ENCODE results near the gene SARS1.
A peak's percentile ranks its signal among the peaks of the same experiment; 100 is the strongest.
"Not testable (repeated sequence)": the region's sequence is repeated elsewhere in the genome, so short reads cannot be mapped to it uniquely, and the experiment has no call there.

The SARS1 gene, protein sequence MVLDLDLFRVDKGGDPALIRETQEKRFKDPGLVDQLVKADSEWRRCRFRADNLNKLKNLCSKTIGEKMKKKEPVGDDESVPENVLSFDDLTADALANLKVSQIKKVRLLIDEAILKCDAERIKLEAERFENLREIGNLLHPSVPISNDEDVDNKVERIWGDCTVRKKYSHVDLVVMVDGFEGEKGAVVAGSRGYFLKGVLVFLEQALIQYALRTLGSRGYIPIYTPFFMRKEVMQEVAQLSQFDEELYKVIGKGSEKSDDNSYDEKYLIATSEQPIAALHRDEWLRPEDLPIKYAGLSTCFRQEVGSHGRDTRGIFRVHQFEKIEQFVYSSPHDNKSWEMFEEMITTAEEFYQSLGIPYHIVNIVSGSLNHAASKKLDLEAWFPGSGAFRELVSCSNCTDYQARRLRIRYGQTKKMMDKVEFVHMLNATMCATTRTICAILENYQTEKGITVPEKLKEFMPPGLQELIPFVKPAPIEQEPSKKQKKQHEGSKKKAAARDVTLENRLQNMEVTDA

DNA sequence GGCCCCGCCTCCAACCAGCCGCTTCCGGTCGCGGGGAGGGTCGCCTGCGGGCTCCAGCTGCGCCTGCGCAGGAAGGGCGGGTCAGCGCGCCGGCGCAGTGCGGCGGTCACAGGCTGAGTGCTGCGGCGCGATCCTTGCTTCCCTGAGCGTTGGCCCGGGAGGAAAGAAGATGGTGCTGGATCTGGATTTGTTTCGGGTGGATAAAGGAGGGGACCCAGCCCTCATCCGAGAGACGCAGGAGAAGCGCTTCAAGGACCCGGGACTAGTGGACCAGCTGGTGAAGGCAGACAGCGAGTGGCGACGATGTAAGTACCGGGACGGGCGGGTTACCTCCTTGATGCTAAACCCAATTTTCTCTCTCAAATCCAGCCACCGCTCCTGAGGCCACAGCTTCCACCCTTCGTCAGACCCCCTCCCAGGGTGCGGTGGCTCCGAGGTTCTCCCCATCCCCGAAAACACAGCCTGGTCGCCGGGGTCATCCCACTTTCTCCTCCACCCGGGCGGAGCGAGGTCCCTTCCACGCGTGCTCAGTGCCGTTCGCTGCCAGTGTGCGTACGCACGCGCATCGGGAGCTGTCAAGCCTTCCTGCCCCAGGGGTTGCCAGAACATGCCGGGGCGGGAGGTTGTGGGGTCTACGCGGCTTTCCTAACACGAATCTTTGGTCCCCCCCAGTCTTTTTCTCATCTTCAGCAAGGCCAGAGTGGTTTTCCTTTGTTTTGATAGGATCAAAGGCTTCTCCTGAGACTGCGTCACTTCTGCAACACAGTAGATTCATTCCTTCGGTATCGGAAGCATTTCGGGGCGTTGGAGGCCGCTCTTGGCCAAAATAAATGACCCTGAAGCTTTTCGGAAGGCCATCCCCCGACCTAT is at the start of gene SARS1:
Gene SARS1, plus strand, starts transcription at position 95 of the 870 bp plus-strand sequence. Its CDS starts 75 bp downstream, at position 170.
- DNase-seq (ENCODE audit: low spot score): peak; percentile 95

DNA sequence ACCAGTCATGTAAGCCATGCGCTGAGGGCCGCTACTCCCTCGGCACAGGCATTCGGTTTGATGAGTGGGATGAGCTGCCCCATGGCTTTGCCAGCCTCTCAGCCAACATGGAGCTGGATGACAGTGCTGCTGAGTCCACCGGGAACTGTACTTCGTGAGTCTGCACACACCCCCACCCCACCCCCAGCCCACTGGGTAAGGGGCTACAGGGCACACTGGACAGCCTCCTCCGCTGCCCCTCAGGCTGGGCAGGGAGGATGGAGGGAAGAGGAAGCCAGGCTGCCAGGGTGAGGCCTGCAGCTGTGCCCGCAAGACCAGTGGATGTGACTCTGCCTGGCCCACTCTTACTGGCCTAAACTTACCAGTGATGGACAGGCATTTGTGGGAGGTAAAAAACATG is 49.2 kb upstream of the SARS1 start:
- no peak for DNase-seq (ENCODE audit: low spot score)

DNA sequence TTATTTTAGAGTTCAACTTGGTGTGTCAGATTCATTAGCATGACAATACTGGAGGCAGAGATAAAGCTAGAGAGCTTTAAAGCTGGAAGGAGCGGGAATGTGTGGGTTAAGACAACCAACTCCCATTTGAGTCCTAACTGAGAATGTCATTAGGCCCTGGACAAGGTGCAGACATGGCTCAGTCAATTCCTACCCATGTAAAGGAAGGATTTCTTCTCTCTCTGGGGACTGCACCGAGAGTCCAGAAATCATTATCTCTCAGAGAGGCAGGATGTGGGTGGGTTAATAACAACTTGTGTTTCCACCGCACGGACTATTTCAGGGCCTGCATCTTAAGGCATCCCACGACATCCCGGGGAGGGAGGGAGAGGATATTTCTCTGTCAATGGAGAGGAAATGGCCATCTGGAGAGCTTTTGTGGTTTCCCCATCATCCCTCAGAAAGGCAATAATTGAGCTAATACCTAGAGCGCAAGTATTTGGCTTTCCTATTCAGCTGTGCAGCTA is 46.7 kb upstream of the SARS1 start:
- no peak for DNase-seq (ENCODE audit: low spot score)

DNA sequence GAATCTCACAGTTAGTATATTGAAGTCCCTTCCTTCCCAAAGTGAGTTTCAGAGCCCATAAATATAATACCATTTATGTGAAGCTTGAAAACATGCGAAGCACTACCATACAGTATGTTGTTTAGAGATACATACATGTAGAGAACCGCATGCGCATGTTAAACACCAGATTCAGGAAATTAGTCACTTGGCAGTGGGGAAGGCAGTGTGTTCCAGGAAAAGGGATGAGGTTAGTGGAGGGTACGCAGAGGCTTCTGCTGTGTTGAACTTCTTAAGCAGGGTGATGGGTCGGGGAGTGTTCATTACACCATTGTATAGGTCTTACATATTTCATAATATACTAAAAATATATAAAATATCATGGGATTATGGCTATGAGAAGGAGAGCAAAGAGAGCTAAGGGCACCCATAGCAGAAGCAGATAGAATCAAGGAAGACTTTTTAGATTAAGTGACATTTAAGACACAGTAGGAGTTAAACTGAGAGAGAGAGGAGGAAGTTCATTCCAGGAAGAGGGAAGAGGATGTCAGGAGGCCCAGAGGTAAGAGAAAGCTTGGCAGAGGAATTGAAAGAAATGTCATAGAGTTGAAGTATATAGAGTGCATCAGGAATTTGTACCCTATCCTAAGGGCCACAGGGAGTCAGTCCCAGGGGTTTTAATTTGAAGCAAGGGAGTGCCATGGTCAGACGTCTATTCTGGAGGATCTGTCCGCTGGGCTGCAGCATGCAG is 43.5 kb upstream of the SARS1 start:
- no peak for DNase-seq (ENCODE audit: low spot score)

DNA sequence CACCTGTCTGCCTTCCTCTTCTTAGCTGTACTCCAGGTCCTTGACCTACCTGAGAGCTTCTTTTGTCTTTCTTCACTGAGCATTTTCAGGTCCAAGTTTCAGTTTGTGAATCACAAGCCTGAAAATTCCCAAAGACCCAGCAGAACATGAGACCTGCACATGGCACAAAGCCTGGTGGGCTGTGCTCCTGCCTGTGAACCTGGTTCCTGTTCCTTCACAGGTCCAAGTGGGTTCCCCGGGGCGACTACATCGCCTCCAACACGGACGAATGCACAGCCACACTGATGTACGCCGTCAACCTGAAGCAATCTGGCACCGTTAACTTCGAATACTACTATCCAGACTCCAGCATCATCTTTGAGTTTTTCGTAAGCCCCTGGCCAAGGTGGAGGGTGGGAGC is 42.1 kb upstream of the SARS1 start:
- no peak for DNase-seq (ENCODE audit: low spot score)

DNA sequence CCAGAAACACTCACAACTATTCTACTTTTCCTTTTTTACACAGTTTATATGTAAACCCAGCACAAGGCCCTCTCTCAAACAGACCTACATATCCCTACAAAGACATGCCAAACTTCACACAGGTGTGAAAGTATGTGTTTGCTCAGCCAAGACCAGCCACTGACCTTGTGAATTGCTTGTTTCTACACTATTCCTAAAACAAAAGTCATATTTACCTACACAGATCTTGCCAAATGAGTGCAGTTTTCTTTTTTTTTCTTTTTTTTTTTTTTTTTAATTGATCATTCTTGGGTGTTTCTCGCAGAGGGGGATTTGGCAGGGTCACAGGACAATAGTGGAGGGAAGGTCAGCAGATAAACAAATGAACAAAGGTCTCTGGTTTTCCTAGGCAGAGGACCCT is 37.4 kb upstream of the SARS1 start:
- not testable (repeated sequence) for DNase-seq (ENCODE audit: low spot score)

DNA sequence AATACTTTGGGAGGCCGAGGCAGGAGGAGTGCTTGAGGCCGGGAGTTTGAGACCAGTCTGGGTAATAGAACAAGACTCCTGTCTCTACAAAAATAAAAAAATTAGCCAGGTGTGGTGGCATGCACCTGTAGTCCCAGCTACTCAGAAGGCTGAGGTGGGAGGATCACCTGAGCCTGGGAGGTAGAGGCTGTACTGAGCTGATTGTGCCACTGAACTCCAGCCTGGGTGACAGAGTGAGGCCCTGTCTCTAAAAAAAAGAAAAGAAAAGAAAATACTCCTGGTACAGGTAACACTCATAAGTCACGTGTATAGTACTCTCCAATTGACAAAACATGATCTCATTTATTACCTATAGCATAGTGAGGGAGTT is 33.0 kb upstream of the SARS1 start:
- DNase-seq (ENCODE audit: low spot score): not testable (repeated sequence)

DNA sequence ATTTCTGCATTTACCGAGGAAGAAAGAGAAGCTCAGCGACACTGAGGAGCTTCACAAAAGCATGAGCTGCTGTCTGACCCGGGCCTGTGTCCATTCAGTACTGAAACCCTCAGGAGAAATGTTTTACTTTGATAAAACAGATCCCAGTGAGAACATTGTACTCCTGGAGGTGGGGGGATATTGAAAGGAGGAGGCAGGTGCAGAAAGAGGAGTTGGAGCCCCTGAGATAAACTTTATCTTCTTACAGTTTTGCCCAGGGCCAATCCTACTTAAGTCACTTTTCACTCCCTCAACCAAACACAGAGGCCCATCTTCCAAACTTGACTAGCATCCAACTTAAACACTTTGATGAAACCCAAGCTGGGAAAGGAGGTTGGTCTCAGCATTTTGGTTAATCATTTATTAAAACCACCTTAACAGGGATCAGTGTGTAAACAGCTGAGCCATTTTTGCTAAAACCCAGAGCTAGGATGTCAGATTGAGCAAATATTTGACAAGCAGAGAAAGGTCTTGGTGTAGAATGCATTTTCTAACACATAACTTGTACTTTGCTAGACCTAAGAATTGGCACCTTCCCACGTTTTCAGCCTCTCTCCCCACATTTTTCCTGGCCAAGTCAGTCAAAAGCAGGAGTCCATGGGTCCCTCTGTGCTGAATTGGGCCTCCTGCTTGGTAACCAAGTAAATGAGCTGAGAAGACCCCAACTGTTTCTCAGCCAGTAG is 32.5 kb upstream of the SARS1 start:
- DNase-seq (ENCODE audit: low spot score): peak; percentile 62

DNA sequence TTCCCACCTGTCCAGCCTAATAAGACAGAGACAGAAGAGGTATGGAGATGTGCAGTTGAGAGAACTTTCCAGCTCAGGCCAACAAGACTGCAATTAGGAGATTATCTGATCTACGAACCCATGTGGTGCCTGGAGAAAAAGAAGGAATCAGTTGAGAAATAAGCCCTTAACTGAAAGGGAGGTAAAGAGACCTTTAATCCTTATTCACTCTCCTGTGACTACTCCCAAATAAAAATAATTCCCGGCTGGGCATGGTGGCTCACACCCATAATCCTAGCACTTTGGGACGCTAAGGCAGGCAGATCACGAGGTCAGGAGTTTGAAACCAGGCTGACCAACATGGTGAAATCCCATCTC is 31.9 kb upstream of the SARS1 start:
- DNase-seq (ENCODE audit: low spot score): no peak

DNA sequence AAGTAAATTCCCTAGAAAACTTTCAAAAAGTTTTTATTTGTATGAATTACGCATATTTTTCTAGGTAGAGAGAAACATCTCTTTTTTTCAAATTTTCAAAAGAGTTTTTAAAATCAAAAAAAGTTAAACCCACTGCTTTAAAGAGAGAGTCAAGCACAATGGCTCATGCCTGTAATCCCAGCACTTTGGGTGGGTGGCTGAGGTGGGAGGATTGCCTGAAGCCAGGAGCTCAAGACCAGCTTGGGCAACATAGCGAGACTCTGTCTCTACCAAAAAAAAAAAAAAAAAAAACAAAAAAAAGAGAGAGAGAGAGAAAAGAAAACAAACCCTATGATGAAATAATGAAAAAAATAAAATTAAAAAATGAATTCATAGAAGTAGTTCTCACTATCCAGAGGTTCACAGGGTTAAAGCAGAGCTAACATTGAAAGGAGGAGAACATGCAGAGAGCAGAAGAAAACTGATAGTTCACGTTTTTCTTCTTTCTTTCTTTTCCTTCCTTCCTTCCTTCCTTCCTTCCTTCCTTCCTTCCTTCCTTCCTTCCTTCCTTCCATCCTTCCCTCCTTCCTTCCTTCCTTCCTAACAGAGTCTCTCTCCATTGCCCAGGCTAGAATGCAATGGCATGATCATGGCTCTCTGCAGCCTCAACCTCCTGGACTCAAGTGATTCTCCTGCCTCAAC is 30.5 kb upstream of the SARS1 start:
- DNase-seq (ENCODE audit: low spot score): no peak

DNA sequence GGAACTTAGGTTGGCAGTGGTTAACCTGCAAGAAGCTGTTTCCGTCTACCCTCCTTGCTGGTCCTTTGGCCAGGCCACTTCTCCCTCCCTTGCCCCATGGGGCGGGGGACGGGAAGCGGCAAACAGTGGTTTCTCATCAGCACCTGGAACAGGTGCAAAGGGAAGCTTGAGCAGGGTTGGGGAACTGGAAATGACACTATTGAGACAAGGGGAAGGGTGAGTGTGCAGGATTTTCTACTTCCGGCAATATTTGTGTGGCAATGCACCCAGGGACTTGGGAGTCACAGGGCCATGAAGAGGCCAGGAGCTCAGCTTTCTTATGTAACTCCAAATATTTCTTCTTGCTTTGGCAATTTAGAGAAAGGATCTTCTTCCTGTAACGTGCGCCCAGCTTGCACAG is 29.0 kb upstream of the SARS1 start:
- DNase-seq (ENCODE audit: low spot score): no peak

DNA sequence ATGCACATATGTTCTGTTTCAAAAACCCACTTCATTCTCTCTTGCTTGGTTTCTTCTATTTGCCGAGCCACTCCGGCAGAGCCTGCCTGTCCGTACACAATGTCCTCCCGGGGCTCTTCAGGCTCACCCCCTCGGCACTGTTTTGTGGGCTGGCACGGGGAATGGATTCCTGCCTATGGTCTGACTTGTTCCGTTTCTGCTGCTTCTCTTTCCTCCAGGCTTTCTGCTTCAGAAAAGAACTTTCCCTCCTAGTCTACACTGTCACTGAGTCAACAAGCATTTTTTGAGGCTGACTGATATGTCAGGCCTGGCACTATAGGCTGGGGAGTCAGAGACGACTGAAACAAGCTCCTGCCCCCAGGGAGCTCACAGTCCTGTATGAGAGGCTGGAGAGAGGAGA is 28.4 kb upstream of the SARS1 start:
- no peak for DNase-seq (ENCODE audit: low spot score)

DNA sequence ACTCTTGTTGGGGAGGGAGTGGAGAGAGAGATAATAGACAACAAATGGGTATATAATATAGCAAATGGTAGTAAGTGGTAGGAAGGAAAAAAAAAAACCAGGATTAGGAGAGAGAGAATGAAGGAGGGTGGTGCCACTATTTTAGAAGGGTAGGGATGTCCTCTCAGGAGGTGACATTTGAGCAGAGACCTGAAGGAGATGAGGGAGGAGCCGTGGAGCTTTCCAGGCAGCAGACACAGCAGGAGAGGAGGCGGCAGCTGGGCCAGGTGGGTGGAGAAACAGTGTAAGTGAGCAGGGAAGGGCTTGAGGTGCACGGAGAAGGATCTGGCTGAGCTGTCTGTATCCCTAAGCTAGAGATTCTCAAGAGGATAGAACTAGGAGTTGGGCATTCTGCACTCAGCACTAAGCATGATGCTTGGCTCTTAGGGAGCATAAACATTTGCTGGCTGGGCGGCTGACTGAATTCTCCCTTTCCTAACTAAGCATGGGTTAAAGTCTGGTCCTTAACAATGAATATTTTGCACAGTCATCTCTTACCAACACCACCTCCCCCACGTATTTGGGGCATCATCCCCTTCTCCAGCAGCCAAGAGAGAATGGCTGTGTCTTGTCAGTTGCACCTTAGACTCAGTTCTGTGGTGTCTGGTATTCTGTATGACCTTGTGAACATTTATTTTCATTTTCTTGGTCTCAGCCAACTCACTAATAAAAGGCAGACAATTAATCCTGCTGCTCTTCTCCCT is 27.6 kb upstream of the SARS1 start:
- no peak for DNase-seq (ENCODE audit: low spot score)

DNA sequence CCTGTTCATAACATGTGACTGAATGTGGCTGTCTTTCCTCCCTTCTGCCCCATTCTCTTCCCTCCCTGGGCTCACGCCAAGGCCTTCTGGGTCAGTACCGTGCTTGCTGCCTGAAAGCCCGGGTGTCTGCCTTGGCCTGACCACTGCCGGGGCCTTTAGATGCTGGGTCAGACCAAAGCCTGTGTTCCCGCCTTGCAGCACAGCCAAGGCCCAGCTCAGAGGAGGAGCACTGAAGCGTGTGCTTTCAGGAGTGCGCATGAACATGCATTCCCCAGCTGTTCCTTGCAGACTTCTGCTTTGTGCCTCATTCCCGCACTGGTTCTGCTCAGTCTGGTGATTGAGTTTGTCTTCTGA is 27.0 kb upstream of the SARS1 start:
- no peak for DNase-seq (ENCODE audit: low spot score)

DNA sequence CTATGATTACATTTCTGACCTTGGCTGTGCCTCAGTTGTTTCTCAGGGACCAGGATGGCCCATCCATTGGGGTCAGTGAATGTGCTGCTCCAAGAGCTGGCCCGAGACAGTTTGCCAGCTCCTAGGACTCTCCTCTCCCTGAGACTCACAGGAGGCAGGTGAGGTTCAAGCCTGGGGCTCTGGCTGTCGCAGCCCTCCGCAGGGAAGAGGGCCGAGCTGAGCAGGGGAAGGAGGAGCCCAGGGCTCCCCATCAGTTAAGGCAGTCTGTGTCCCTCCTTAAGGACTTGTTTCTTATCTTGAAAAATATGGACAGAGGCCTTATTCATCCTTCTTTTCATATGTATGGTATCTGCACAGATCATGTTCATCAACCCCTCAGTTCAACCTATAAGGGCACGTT is 26.6 kb upstream of the SARS1 start:
- DNase-seq (ENCODE audit: low spot score): no peak

DNA sequence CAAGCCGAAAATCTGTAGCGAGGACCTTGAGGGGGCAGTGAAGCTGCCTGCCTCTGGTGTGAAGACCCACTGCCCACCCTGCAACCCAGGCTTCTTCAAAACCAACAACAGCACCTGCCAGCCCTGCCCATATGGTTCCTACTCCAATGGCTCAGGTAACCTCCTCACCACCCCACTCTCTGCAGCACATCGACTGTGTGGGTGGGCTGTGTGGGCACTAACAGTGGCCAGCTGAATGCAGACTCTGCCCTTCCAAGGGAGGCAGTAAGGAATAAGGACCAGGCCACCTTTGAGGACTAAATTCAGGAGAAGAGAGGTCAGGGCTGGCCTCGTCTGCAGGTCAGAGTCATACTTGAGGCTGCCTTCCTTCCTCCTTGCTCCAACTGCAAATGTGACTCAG is 25.5 kb upstream of the SARS1 start:
- no peak for DNase-seq (ENCODE audit: low spot score)

DNA sequence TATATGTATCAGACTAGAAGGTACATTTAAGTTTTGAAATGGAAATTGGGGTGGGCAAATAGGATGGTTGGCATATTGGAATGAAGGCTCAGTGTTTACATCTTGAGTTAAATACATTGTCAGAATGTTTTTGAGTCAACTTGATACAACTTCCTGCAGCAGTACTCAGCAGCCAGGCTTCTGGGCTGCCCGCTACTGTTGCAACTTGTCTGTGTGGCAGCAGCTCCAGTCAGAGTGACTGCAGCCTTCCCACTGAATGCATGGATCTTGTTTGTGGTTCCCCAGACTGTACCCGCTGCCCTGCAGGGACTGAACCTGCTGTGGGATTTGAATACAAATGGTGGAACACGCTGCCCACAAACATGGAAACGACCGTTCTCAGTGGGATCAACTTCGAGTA is 24.9 kb upstream of the SARS1 start:
- DNase-seq (ENCODE audit: low spot score): no peak

DNA sequence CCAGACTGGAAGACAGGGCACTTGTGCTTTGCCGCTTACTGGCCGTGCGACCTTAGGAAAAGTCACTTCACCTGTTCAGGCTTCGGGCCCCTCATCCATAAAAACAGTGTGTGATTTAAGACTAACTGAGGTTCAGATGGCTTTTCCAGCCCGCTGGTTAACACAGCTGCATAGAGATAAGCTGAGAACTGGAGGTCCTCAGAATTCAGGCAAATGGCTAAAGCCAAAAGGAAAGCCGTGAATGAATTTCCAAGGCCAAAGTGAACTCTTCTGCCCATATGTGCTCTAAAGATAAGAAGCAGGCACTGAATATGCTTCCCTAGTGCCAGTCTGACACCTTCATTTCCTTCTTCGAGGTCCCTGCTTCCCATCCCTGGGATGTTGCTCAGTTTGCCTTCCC is 23.5 kb upstream of the SARS1 start:
- DNase-seq (ENCODE audit: low spot score): no peak

DNA sequence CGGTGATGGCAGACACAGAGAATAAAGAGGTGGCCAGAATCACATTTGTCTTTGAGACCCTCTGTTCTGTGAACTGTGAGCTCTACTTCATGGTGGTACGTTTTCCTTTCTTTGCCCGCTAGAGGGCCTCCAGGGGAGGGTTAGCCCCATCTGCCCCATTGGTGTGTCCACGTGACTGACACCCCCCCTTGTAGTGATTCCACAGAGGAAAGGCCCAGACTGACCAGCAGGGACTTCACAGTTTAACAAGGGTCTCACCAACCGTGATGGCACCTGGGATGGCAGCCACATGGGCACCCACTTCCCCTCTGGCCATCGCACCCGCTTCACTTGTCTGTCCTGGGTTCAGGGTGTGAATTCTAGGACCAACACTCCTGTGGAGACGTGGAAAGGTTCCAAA is 22.3 kb upstream of the SARS1 start:
- DNase-seq (ENCODE audit: low spot score): no peak

DNA sequence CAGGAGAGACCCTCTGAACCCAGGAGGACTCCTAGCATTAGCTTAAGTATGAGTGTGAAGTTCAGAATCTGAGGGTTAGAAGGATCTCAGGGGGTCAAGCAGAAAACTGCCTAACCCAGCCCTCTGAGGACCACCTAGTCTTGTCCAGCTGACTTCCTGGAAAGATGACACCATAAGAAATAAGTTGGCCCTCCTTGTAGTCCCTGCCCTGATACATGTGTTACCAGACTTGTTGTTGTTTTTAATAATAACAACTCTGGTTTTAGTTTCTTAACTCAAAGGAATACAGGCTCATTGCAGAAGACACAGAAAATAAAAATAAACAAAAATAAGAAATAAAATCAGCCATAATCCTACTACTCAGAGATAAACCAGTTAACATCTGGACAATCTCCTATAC is 21.8 kb upstream of the SARS1 start:
- DNase-seq (ENCODE audit: low spot score): no peak

Data from LoVo (cell line).